Measurements from ENCODE around the gene PRKN.
A peak's percentile ranks its signal among the peaks of the same experiment; 100 is the strongest.

Gene PRKN

DNA sequence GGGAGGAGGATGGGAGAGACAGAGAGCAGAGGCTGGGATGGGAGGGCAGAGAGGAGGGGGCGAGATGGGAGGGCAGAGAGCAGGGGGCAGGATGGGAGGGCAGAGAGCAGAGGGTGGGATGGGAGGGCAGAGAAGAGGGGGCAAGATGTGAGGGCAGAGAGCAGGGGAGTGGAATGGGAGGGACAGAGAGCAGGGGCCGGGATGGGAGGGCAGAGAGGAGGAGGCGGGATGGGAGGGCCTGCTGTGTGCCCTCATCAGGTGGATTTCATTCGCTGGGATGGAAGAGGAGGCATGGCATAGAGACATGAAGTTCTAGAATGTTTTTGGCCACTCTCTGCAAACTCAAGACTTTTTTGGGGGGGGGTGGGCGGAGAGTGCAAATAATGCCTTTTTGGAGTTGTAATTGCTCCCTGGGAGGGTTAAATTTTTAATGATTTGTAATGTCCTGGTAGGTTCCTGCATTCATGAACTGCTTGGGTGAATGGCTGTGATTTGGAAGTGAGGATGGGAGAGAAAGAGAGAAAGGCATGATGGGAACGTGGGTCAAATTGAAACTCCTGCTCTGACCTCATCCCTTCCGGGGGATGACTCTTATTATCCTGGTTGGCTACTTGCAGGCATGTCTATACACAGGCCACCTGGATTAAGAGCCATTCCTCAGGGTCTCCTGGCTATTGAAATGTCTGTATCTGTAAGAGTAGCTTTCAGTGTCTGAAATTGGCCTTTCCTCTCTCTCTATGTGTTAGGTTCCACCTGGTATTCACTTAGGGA, 1291.3 kb downstream of the PRKN start:
- no peak for ATAC-seq

DNA sequence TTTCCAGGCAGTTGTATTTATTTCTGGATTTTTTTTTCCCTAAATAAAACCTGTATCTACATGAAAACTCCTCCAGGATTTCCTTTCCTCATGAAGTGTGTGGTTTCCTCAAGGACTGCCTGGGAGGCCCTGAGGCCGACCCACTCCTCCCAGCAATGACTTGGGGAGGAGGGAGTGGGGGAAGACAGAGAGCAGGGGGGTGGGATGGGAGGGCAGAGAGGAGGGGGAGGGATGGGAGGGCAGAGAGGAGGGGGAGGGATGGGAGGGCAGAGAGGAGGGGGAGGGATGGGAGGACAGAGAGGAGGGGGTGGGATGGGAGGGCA, 1291.9 kb downstream of the PRKN start:
- TF ChIP-seq ZNF565 (CRISPR knock-in tag; conservative IDR thresholded peaks at IDR 0.05; ENCODE audit: low read depth) (no peak), ESRRG (CRISPR knock-in tag; IDR thresholded peaks at IDR 0.05) (no peak), ZC3H10 (CRISPR knock-in tag; IDR thresholded peaks at IDR 0.05) (no peak), PPARA (CRISPR knock-in tag; IDR thresholded peaks at IDR 0.05; ENCODE audit: borderline replicate concordance) (no peak), CSDC2 (CRISPR knock-in tag; IDR thresholded peaks at IDR 0.05) (no peak), OSR1 (CRISPR knock-in tag; IDR thresholded peaks at IDR 0.05) (no peak), ZNF70 (CRISPR knock-in tag; IDR thresholded peaks at IDR 0.05) (no peak), ISL1 (CRISPR knock-in tag; IDR thresholded peaks at IDR 0.05) (no peak), RARB (CRISPR knock-in tag; IDR thresholded peaks at IDR 0.05) (no peak), TCF4 (CRISPR knock-in tag; IDR thresholded peaks at IDR 0.05; ENCODE audit: borderline replicate concordance) (no peak), SNAI2 (CRISPR knock-in tag; IDR thresholded peaks at IDR 0.05) (no peak), BACH2 (CRISPR knock-in tag; IDR thresholded peaks at IDR 0.05; ENCODE audit: borderline replicate concordance) (no peak), ARNTL (CRISPR knock-in tag; IDR thresholded peaks at IDR 0.05; ENCODE audit: borderline replicate concordance, low read depth) (no peak), ZFP30 (CRISPR knock-in tag; IDR thresholded peaks at IDR 0.05) (no peak), ZFP3 (CRISPR knock-in tag; IDR thresholded peaks at IDR 0.05) (no peak)
- TF ChIP-seq, protein P1, sequence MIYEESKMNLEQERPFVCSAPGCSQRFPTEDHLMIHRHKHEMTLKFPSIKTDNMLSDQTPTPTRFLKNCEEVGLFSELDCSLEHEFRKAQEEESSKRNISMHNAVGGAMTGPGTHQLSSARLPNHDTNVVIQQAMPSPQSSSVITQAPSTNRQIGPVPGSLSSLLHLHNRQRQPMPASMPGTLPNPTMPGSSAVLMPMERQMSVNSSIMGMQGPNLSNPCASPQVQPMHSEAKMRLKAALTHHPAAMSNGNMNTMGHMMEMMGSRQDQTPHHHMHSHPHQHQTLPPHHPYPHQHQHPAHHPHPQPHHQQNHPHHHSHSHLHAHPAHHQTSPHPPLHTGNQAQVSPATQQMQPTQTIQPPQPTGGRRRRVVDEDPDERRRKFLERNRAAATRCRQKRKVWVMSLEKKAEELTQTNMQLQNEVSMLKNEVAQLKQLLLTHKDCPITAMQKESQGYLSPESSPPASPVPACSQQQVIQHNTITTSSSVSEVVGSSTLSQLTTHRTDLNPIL (CRISPR knock-in tag; IDR thresholded peaks at IDR 0.05; ENCODE audit: low read depth): no peak
- TF ChIP-seq, protein P2, sequence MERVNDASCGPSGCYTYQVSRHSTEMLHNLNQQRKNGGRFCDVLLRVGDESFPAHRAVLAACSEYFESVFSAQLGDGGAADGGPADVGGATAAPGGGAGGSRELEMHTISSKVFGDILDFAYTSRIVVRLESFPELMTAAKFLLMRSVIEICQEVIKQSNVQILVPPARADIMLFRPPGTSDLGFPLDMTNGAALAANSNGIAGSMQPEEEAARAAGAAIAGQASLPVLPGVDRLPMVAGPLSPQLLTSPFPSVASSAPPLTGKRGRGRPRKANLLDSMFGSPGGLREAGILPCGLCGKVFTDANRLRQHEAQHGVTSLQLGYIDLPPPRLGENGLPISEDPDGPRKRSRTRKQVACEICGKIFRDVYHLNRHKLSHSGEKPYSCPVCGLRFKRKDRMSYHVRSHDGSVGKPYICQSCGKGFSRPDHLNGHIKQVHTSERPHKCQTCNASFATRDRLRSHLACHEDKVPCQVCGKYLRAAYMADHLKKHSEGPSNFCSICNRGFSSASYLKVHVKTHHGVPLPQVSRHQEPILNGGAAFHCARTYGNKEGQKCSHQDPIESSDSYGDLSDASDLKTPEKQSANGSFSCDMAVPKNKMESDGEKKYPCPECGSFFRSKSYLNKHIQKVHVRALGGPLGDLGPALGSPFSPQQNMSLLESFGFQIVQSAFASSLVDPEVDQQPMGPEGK (CRISPR knock-in tag; IDR thresholded peaks at IDR 0.05; ENCODE audit: borderline replicate concordance): no peak
- TF ChIP-seq, protein P3, sequence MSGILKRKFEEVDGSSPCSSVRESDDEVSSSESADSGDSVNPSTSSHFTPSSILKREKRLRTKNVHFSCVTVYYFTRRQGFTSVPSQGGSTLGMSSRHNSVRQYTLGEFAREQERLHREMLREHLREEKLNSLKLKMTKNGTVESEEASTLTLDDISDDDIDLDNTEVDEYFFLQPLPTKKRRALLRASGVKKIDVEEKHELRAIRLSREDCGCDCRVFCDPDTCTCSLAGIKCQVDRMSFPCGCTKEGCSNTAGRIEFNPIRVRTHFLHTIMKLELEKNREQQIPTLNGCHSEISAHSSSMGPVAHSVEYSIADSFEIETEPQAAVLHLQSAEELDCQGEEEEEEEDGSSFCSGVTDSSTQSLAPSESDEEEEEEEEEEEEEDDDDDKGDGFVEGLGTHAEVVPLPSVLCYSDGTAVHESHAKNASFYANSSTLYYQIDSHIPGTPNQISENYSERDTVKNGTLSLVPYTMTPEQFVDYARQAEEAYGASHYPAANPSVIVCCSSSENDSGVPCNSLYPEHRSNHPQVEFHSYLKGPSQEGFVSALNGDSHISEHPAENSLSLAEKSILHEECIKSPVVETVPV (CRISPR knock-in tag; IDR thresholded peaks at IDR 0.05): no peak
- no peak for ATAC-seq

More for the DNA sequence above, 1291.3 kb downstream of the PRKN start:
- TF ChIP-seq, protein P4, sequence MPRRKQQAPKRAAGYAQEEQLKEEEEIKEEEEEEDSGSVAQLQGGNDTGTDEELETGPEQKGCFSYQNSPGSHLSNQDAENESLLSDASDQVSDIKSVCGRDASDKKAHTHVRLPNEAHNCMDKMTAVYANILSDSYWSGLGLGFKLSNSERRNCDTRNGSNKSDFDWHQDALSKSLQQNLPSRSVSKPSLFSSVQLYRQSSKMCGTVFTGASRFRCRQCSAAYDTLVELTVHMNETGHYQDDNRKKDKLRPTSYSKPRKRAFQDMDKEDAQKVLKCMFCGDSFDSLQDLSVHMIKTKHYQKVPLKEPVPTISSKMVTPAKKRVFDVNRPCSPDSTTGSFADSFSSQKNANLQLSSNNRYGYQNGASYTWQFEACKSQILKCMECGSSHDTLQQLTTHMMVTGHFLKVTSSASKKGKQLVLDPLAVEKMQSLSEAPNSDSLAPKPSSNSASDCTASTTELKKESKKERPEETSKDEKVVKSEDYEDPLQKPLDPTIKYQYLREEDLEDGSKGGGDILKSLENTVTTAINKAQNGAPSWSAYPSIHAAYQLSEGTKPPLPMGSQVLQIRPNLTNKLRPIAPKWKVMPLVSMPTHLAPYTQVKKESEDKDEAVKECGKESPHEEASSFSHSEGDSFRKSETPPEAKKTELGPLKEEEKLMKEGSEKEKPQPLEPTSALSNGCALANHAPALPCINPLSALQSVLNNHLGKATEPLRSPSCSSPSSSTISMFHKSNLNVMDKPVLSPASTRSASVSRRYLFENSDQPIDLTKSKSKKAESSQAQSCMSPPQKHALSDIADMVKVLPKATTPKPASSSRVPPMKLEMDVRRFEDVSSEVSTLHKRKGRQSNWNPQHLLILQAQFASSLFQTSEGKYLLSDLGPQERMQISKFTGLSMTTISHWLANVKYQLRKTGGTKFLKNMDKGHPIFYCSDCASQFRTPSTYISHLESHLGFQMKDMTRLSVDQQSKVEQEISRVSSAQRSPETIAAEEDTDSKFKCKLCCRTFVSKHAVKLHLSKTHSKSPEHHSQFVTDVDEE (CRISPR knock-in tag; IDR thresholded peaks at IDR 0.05): no peak
- TF ChIP-seq BACH2 (CRISPR knock-in tag; IDR thresholded peaks at IDR 0.05; ENCODE audit: borderline replicate concordance) (no peak), SNAI2 (CRISPR knock-in tag; IDR thresholded peaks at IDR 0.05) (0 out of 2 replicates have a peak, but pooled peaks have one; percentile 10)
- TF ChIP-seq, protein P3 (CRISPR knock-in tag; IDR thresholded peaks at IDR 0.05): no peak
- TF ChIP-seq, protein P2 (CRISPR knock-in tag; IDR thresholded peaks at IDR 0.05; ENCODE audit: borderline replicate concordance): no peak

All from SK-N-SH treated with all-trans-retinoic acid at 6 μM for 48 hours (cell line).